ENCODE measurements around the gene EID2.

GRCh38 chr19:39501340-39501739 is 38.6 kb downstream of the EID2 start:
- TF ChIP-seq CEBPB (IDR thresholded peaks at IDR 0.05) (no peak), REST (IDR thresholded peaks at IDR 0.05; ENCODE audit: low read depth) (no peak), EP300 (IDR thresholded peaks at IDR 0.05; ENCODE audit: borderline replicate concordance) (no peak), FOXM1 (IDR thresholded peaks at IDR 0.05; ENCODE audit: borderline replicate concordance, low read depth) (no peak), CREB1 (IDR thresholded peaks at IDR 0.05; ENCODE audit: low read depth) (no peak), EGR1 (IDR thresholded peaks at IDR 0.05) (no peak), ZBTB7A (IDR thresholded peaks at IDR 0.05; ENCODE audit: low read depth) (no peak)
